Stomach (tissue), 9 donors: ENCODE data around the gene RAB9A. TPM values are rescaled to one million over a fixed set of nuclear protein-coding genes. Genes with fewer than 3 reads are reported as not detected.
"Not testable (repeated sequence)": the region's sequence is repeated elsewhere in the genome, so short reads cannot be mapped to it uniquely, and the experiment has no call there.

Experiments used
- DNase-seq, 2 donors: peaks; one replicate each; pipeline versions ENCODE4 v3.0.0 to v3.0.0-alpha.2; 2013 to 2019
- H3K27ac ChIP-seq, 5 donors: fragments of 200-600 bp in 4 of 5; sonication (generic) in 4 of 5; one replicate each; pipeline ENCODE4 v1.5.1; 2013 to 2019; ENCODE audit warnings: mild to moderate bottlenecking in 1 of 5, moderate library complexity in 1 of 5
- H3K27me3 ChIP-seq, 3 donors: fragments of 200-600 bp; sonication (generic); one replicate each; pipeline ENCODE4 v1.5.1; 2017 to 2019; ENCODE audit warnings: mixed run types in 1 of 3
- H3K36me3 ChIP-seq, 4 donors: fragments of 200-600 bp; sonication (generic); 1 replicate in 3 of 4; 2 replicates in 1 of 4; pipeline ENCODE4 v1.5.1; 2016 to 2019
- H3K4me1 ChIP-seq, 4 donors: fragments of 200-600 bp; sonication (generic); one replicate each; pipeline ENCODE4 v1.5.1; 2016 to 2019
- H3K4me3 ChIP-seq, 4 donors: fragments of 200-600 bp; sonication (generic) in 3 of 4; one replicate each; pipeline ENCODE4 v1.5.1; 2016 to 2019; ENCODE audit warnings: mild to moderate bottlenecking in 1 of 4
- H3K9me3 ChIP-seq, 4 donors: fragments of 200-600 bp; sonication (generic); one replicate each; pipeline ENCODE4 v1.5.1; 2016 to 2019
- CTCF ChIP-seq, 7 experiments: fragments of 450-650 bp in 4 of 7; fragments of 200-600 bp in 3 of 7; sonication (generic) in 3 of 7; IDR thresholded peaks; one replicate each; pipeline ENCODE4 v1.5.1; 2016 to 2019; ENCODE audit warnings: antibody characterized with exemption in 7 of 7, control low read depth in 2 of 7, mild to moderate bottlenecking in 1 of 7
- EP300 ChIP-seq: sonication (generic); formaldehyde crosslinking; IDR thresholded peaks from one replicate; pipeline ENCODE4 v1.6.1; 2017; ENCODE audit warnings: antibody characterized with exemption
- POLR2A ChIP-seq, 4 donors: fragments of 450-650 bp; IDR thresholded peaks; one replicate each; pipeline ENCODE4 v1.6.1; 2016; ENCODE audit warnings: antibody characterized with exemption in 4 of 4, control low read depth in 2 of 4, mild to moderate bottlenecking in 1 of 4, moderate library complexity in 1 of 4
- POLR2AphosphoS5 ChIP-seq, 3 donors: sonication (generic); formaldehyde crosslinking; IDR thresholded peaks; one replicate each; pipeline ENCODE4 v1.6.1; 2016; ENCODE audit warnings: antibody characterized with exemption in 3 of 3
- WGBS, 5 donors: extraction: QIAGEN DNeasy Blood & Tissue Kit in 3 of 5; methylation state at CpG; one replicate each; pipeline versions ENCODE4 v1.1.5 to v1.1.7; 2013 to 2018; 5-methylcytosine and 5-hydroxymethylcytosine counted together
- intact Hi-C: fragments of 100-400 bp; cut with DNase I; formaldehyde crosslinking; loops from one replicate; pipeline ENCODE4 v1.15.1; 2023; ENCODE audit warnings: low total_unique reads
- polyA plus RNA-seq, 3 donors: library from polyadenylated mRNA; stranded (reverse); fragments of 200-250 nt; gene quantifications; one replicate each; pipeline ENCODE4 v1.2.3, GENCODE V29; 2013
- total RNA-seq, 5 donors: library from RNA; depleted of rRNA; stranded (reverse); fragments of >200 nt; gene quantifications; one replicate each; pipeline versions ENCODE4 v1.1.0 to v1.2.3, GENCODE V29; 2014 to 2016
- donor health status: healthy with polysubstance abuse.
- donor health status: Bipolar disorder and iron deficiency.
- donor health status: healthy.

The RAB9A gene
- total and polyA plus RNA-seq, 8 donors: 2.6 to 55.1 (median 12.9) TPM

GRCh38 chrX:13664020-13664419 lies 24.9 kb upstream of the RAB9A start:
- no peak for TF ChIP-seq CTCF (IDR thresholded peaks at IDR 0.05)
- no peak for TF ChIP-seq POLR2A (IDR thresholded peaks at IDR 0.05)
- no peak for TF ChIP-seq EP300
- no peak for TF ChIP-seq POLR2AphosphoS5 (IDR thresholded peaks at IDR 0.05)
- no peak for DNase-seq
- WGBS, 5 donors: 65 to 80% (median 78%) methylated on average over 3 of the region's 3 CpGs
- Histone ChIP-seq H3K27ac (peak overlapping the region in 2 of 5 donors; percentile 3 to 27), H3K9me3 (no peaks in the 10 kb centered on the region), H3K4me1 (peaks cover 0 to 19% (median 8%) of the 10 kb centered on the region in 4 donors), H3K36me3 (peaks cover 0 to 13% (median 6%) of the 10 kb centered on the region in 4 donors), H3K27me3 (no peaks in the 10 kb centered on the region), H3K4me3 (no peak overlapping the region)
- intact Hi-C loops: no loop called here

- H3K9me3 ChIP-seq: no peaks in the 10 kb centered on the region
- no peak overlapping the region for H3K27ac ChIP-seq
- no peaks in the 10 kb centered on the region for H3K27me3 ChIP-seq
- intact Hi-C loops: no loop called here
- H3K4me1 ChIP-seq: peaks cover 0 to 19% (median 7%) of the 10 kb centered on the region in 4 donors
- H3K4me3 ChIP-seq: no peak overlapping the region
- no peak for DNase-seq
- no peak for TF ChIP-seq POLR2A (IDR thresholded peaks at IDR 0.05)
- TF ChIP-seq POLR2AphosphoS5 (IDR thresholded peaks at IDR 0.05): no peak
- no peak for TF ChIP-seq CTCF (IDR thresholded peaks at IDR 0.05)
- TF ChIP-seq EP300: no peak
- peaks cover 0 to 13% (median 5%) of the 10 kb centered on the region in 4 donors for H3K36me3 ChIP-seq
- WGBS, 5 donors: 71 to 82% (median 77%) methylated on average over 3 of the region's 3 CpGs
Observed at GRCh38 chrX:13666836-13667235, 22.1 kb upstream of the RAB9A start.

- no peak for TF ChIP-seq POLR2A (IDR thresholded peaks at IDR 0.05)
- TF ChIP-seq EP300: no peak
- no peak for TF ChIP-seq CTCF (IDR thresholded peaks at IDR 0.05)
- no peak for TF ChIP-seq POLR2AphosphoS5 (IDR thresholded peaks at IDR 0.05)
- H3K4me3 ChIP-seq: no peak overlapping the region
- intact Hi-C loops: no loop called here
- no peaks in the 10 kb centered on the region for H3K27me3 ChIP-seq
- H3K27ac ChIP-seq: no peak overlapping the region
- H3K9me3 ChIP-seq: no peaks in the 10 kb centered on the region
- no peak for DNase-seq
- H3K36me3 ChIP-seq: peaks cover 0 to 8% (median 2%) of the 10 kb centered on the region in 4 donors
- peaks cover 0 to 19% (median 7%) of the 10 kb centered on the region in 4 donors for H3K4me1 ChIP-seq
Observed at GRCh38 chrX:13667919-13668318, 21.0 kb upstream of the RAB9A start.

GRCh38 chrX:13669246-13669737 lies 19.6 kb upstream of the RAB9A start:
- Histone ChIP-seq H3K4me3 (peak overlapping the region in 1 of 4 donors; percentile 3), H3K9me3 (no peaks in the 10 kb centered on the region), H3K36me3 (no peaks in the 10 kb centered on the region), H3K4me1 (peaks cover 0 to 19% (median 7%) of the 10 kb centered on the region in 4 donors), H3K27ac (peak overlapping the region; percentile 43 to 57 (median 53)), H3K27me3 (no peaks in the 10 kb centered on the region)
- peak; percentile 84 to 92 for DNase-seq
- TF ChIP-seq EP300 (no peak), POLR2A (IDR thresholded peaks at IDR 0.05) (no peak), CTCF (IDR thresholded peaks at IDR 0.05) (no peak), POLR2AphosphoS5 (IDR thresholded peaks at IDR 0.05) (peak; percentile 31 to 72 (median 58))
- intact Hi-C loops: no loop called here
- 3 to 25% (median 14%) methylated on average over 9 of the region's 9 CpGs for WGBS, 5 donors

GRCh38 chrX:13669755-13670154 lies 19.2 kb upstream of the RAB9A start:
- peaks cover 0 to 19% (median 7%) of the 10 kb centered on the region in 4 donors for H3K4me1 ChIP-seq
- peak overlapping the region; percentile 43 to 57 (median 53) for H3K27ac ChIP-seq
- H3K36me3 ChIP-seq, DNase-seq, H3K9me3 ChIP-seq, H3K27me3 ChIP-seq, intact Hi-C loops, H3K4me3 ChIP-seq: not testable (repeated sequence)
- 82 to 93% (median 86%) methylated on average over 7 to 8 of the region's 8 CpGs for WGBS, 5 donors
